Activated CD8-positive, alpha-beta memory T cell treated with anti-CD3 and anti-CD28 coated beads, Interleukin-2, amount 50 U/mL, for 4 hours (primary cell): ENCODE measurements around the gene PYDC2.
"Not testable (repeated sequence)": the region's sequence is repeated elsewhere in the genome, so short reads cannot be mapped to it uniquely, and the experiment has no call there.

Experiments used
- DNase-seq: peaks from one replicate; pipeline ENCODE4 v3.0.0-alpha.2; 2020

The PYDC2 gene

GRCh38 chr3:191473661-191474198 lies 12.8 kb downstream of the PYDC2 start:
- DNase-seq = no peak

DNA sequence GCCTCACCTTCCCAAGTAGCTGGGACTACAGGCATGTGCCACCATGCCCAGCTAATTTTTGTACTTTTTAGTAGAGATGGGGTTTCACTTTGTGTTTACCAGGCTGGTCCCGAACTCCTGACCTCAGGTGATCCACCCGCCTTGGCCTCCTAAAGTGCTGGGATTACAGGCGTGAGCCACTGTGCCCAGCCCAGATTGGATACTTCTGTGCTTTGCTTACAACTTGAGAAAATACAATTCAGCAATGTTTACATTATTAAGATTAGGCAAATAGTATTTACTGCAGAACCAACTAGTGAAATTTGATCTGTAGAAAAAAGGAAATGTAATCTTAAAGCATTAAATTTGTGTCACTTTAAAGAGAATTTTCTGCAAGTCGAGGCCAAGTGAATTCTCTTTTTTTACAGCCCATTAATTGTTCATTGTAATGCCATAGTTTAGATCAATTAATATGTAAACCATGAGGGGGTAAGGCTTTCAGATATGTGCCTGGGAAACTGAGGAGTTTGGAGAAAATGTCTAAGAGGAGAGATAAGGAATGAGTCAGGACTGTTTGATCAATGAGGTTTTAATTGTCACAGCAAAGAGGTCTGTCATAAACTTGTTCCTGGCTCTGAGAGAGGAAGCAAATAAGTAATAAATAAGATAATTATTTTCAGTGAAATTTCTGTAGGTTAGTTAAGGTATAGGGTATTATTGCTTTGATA lies 15.3 kb downstream of the PYDC2 start:
- DNase-seq = no peak

- DNase-seq = not testable (repeated sequence)
These were observed 23.0 kb downstream of the PYDC2 start for GRCh38 chr3:191483994-191484393.

- no peak for DNase-seq
These were observed 23.5 kb downstream of the PYDC2 start for GRCh38 chr3:191484461-191484860.

DNA sequence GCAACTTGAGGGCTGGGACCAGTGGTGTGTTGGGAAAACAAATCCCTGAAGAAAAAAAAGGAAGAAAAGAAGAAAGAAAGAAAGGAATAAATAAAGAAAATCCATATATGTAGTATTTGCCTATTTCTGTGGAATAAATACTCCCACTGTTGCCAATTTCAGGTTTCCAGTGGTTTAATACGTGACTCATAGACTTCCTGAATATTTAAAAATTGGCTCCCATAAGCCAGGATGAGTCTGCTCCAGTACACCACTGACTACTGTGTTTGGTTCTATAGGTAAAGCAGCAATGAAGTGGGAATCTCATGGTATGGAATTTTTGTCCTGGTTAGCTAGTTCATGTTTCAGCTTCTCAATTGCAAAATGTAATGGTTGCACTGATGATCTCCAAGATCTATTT lies 31.6 kb downstream of the PYDC2 start:
- no peak for DNase-seq

DNA sequence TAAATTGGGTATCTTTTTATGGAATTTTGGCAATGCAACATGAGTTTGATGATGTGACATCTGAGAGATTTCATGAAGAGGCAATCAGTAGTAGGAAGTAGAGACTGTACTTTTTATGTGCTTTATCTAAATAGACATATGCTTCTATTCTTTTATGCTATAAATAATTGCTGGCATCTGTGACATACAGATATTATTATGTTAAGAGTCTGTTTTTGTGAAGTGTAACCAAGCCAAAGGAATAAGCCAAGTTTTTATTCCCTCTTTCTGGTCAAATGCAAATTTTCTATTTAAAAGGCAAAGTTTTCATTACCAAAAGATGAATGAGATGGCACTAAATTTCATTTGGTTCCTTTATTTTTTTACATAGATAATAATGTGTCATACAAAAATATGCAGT lies 32.4 kb downstream of the PYDC2 start:
- no peak for DNase-seq

- no peak for DNase-seq
These were observed 38.5 kb downstream of the PYDC2 start for GRCh38 chr3:191499307-191500080.

DNA sequence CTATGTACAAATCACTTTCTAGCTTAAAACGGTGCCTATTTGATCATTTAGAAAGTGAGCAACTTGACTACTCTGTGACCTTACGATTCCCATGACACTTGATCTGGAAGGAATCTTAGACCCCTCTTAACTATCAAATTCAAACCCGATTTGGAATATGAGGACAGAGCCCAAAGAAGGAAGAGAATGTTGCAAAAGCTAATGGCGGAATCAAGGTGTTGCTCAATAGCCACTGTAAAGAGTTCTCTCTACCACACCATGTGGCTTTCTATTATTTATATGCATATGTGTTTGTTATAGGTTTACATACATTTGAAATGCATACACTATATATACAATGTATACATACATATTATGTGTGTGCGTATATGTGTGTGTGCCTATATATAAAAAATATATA lies 39.9 kb downstream of the PYDC2 start:
- no peak for DNase-seq

DNA sequence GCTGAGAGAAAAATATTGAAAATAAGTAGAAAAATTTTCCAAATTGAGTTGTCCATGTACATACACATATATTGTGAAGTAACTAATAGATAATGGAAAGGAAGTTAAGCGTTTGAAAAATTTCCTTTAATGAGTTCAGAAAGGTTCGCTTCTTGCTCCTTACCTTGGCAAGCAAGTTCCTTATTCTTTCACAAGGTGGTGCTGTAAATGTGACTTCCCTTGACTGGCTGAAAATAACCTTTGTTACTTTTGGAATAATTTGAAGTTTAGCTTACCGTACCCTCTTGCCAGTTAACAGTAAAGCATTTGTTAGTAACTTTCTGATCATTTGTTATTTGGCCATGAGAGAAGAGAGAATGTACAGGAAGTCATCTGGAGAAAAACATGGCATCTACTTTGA lies 41.6 kb downstream of the PYDC2 start:
- no peak for DNase-seq

DNA sequence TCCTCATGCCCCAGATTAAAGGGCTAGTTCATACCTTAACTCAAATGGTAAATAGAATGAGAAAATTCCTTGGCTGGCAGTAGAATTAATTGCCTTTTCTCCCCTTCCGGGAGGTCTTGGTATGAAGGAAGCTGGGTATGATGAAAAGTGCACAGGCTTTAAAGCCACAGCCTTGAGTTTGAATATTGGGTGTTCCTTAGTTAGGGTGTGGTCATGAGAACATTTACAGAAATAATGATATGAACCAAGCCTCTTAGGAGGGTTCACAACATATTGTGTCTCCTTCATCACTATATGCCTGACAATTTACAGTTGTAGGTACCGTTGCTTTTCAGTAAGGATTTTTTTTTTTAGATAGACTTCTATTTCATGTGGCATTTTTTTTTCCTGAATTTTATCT lies 48.1 kb downstream of the PYDC2 start:
- DNase-seq = no peak
